ENCODE measurements around the gene CDC42EP4.

The CDC42EP4 gene

DNA sequence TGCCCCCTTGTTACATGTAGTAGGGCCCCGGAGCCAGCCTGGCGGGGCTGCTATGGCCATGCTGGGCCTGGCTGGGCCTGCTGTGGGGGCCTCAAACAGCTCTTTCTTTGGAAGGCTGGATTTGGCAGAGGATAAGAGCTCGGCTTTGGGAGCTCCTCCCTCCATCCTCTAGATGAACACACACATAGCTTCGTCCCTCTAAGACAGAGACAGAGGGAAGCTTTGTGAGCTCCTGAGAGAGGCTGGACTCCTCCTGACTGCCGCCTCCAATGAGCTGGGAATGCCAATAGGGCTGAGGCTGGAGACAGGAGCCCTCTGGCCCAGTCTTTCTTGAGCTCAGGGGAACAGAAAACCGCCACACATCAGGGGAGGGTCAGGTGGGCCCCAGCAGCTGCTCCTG, 37.3 kb upstream of the CDC42EP4 start:
- H3K27me3 ChIP-seq (ENCODE audit: control insufficient read depth, low read length), result no peaks in the 10 kb centered on the region
- no peak overlapping the region for H3K4me3 ChIP-seq (ENCODE audit: low read length)
- H3K27ac ChIP-seq (ENCODE audit: low read depth, low read length), result no peak overlapping the region
- TF ChIP-seq EZH2phosphoT487 (IDR thresholded peaks at IDR 0.05; ENCODE audit: borderline replicate concordance, low read length), result no peak
- TF ChIP-seq, protein P1, sequence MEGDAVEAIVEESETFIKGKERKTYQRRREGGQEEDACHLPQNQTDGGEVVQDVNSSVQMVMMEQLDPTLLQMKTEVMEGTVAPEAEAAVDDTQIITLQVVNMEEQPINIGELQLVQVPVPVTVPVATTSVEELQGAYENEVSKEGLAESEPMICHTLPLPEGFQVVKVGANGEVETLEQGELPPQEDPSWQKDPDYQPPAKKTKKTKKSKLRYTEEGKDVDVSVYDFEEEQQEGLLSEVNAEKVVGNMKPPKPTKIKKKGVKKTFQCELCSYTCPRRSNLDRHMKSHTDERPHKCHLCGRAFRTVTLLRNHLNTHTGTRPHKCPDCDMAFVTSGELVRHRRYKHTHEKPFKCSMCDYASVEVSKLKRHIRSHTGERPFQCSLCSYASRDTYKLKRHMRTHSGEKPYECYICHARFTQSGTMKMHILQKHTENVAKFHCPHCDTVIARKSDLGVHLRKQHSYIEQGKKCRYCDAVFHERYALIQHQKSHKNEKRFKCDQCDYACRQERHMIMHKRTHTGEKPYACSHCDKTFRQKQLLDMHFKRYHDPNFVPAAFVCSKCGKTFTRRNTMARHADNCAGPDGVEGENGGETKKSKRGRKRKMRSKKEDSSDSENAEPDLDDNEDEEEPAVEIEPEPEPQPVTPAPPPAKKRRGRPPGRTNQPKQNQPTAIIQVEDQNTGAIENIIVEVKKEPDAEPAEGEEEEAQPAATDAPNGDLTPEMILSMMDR (IDR thresholded peaks at IDR 0.05; ENCODE audit: low read depth, low read length, poor library complexity, severe bottlenecking), result no peak
- H3K4me1 ChIP-seq (ENCODE audit: control insufficient read depth, low read length), result no peaks in the 10 kb centered on the region
- H3K9me2 ChIP-seq (replicated peaks; ENCODE audit: control insufficient read depth, low read length), result no peaks in the 10 kb centered on the region
- H4K20me1 ChIP-seq (ENCODE audit: control insufficient read depth, insufficient read depth, low read depth, low read length), result no peaks in the 10 kb centered on the region
- H3F3A ChIP-seq (ENCODE audit: control insufficient read depth, insufficient read depth), result no peaks in the 10 kb centered on the region
- H3K9me3 ChIP-seq (ENCODE audit: control insufficient read depth, insufficient read depth, low read length), result no peaks in the 10 kb centered on the region
- H3K79me2 ChIP-seq (ENCODE audit: control insufficient read depth, low read length), result no peaks in the 10 kb centered on the region
- H3K36me3 ChIP-seq (ENCODE audit: control insufficient read depth, low read length), result no peaks in the 10 kb centered on the region
- H3K4me2 ChIP-seq (ENCODE audit: low read length), result no peak overlapping the region

DNA sequence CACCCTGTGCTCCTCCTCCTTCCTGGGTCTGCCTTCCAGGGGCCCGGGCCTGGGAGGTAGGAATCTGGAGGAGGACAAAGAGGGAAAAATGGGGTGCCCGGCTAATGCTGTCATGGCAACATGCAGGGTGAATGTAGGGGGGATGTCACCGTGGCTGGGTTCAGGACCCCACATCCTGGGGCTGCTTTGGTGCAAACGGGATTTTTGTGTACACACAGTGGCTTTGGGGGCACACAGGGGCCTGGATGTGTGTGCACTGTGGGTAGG, 37.0 kb upstream of the CDC42EP4 start:
- Histone ChIP-seq H3K79me2 (ENCODE audit: control insufficient read depth, low read length) (no peaks in the 10 kb centered on the region), H3K9me3 (ENCODE audit: control insufficient read depth, insufficient read depth, low read length) (no peaks in the 10 kb centered on the region), H3K27me3 (ENCODE audit: control insufficient read depth, low read length) (no peaks in the 10 kb centered on the region), H3K9me2 (replicated peaks; ENCODE audit: control insufficient read depth, low read length) (no peaks in the 10 kb centered on the region), H3K4me1 (ENCODE audit: control insufficient read depth, low read length) (no peaks in the 10 kb centered on the region), H3K4me2 (ENCODE audit: low read length) (no peak overlapping the region), H3K36me3 (ENCODE audit: control insufficient read depth, low read length) (no peaks in the 10 kb centered on the region), H3F3A (ENCODE audit: control insufficient read depth, insufficient read depth) (no peaks in the 10 kb centered on the region), H4K20me1 (ENCODE audit: control insufficient read depth, insufficient read depth, low read depth, low read length) (no peaks in the 10 kb centered on the region), H3K4me3 (ENCODE audit: low read length) (no peak overlapping the region), H3K27ac (ENCODE audit: low read depth, low read length) (no peak overlapping the region)
- no peak for TF ChIP-seq EZH2phosphoT487 (IDR thresholded peaks at IDR 0.05; ENCODE audit: borderline replicate concordance, low read length)
- TF ChIP-seq, protein P1 (IDR thresholded peaks at IDR 0.05; ENCODE audit: low read depth, low read length, poor library complexity, severe bottlenecking), result no peak

DNA sequence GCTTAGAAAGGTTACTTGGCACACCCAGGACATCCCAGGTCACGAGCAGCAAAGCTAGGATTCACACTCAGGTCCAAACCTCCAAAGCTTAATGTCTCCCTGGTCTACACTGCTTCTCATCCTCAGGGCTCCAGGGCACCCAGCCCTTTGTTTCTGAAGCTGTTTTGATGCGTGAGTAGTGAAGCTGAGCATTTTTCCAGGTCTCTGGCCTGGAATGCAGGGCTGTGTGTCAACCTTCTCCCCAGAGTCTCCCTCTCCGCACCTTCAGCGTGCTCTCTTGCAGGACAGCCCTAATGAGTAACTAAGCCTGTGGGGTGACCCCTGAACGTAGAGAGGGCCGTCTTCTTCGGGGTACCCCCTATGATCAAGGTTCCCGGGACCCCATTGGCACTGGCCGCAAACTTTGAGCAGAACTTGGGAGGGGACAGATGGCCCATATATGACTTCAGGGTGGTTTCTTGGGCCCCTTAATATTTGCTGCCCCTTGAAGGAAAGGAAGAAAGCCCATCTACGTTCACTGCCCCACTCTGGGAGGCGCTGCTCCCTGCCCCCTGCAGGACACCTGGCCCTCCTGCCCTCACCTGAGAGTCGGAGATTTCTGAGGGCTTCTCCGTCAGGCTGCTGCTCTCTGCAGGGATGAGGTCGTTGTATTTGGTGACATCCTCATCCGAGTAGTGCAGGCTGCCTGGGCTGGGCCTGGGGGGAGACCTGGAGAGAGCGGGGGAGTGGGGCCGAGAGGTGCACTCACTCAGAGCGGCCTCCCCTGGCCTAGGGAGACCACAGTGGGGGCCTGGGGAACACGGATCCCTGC, 36.4 kb upstream of the CDC42EP4 start:
- TF ChIP-seq, protein P1 (IDR thresholded peaks at IDR 0.05; ENCODE audit: low read depth, low read length, poor library complexity, severe bottlenecking), result no peak
- no peak for TF ChIP-seq EZH2phosphoT487 (IDR thresholded peaks at IDR 0.05; ENCODE audit: borderline replicate concordance, low read length)
- H3K9me2 ChIP-seq (replicated peaks; ENCODE audit: control insufficient read depth, low read length), result no peaks in the 10 kb centered on the region
- no peaks in the 10 kb centered on the region for H3F3A ChIP-seq (ENCODE audit: control insufficient read depth, insufficient read depth)
- no peaks in the 10 kb centered on the region for H3K27me3 ChIP-seq (ENCODE audit: control insufficient read depth, low read length)
- no peak overlapping the region for H3K27ac ChIP-seq (ENCODE audit: low read depth, low read length)
- H3K4me2 ChIP-seq (ENCODE audit: low read length), result no peak overlapping the region
- no peaks in the 10 kb centered on the region for H4K20me1 ChIP-seq (ENCODE audit: control insufficient read depth, insufficient read depth, low read depth, low read length)
- H3K4me1 ChIP-seq (ENCODE audit: control insufficient read depth, low read length), result no peaks in the 10 kb centered on the region
- H3K36me3 ChIP-seq (ENCODE audit: control insufficient read depth, low read length), result no peaks in the 10 kb centered on the region
- no peaks in the 10 kb centered on the region for H3K9me3 ChIP-seq (ENCODE audit: control insufficient read depth, insufficient read depth, low read length)
- H3K79me2 ChIP-seq (ENCODE audit: control insufficient read depth, low read length), result no peaks in the 10 kb centered on the region
- no peak overlapping the region for H3K4me3 ChIP-seq (ENCODE audit: low read length)

Data from DOHH2 (cell line).